ENCODE results near the gene PDGFC.

PDGFC gene, protein sequence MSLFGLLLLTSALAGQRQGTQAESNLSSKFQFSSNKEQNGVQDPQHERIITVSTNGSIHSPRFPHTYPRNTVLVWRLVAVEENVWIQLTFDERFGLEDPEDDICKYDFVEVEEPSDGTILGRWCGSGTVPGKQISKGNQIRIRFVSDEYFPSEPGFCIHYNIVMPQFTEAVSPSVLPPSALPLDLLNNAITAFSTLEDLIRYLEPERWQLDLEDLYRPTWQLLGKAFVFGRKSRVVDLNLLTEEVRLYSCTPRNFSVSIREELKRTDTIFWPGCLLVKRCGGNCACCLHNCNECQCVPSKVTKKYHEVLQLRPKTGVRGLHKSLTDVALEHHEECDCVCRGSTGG

DNA sequence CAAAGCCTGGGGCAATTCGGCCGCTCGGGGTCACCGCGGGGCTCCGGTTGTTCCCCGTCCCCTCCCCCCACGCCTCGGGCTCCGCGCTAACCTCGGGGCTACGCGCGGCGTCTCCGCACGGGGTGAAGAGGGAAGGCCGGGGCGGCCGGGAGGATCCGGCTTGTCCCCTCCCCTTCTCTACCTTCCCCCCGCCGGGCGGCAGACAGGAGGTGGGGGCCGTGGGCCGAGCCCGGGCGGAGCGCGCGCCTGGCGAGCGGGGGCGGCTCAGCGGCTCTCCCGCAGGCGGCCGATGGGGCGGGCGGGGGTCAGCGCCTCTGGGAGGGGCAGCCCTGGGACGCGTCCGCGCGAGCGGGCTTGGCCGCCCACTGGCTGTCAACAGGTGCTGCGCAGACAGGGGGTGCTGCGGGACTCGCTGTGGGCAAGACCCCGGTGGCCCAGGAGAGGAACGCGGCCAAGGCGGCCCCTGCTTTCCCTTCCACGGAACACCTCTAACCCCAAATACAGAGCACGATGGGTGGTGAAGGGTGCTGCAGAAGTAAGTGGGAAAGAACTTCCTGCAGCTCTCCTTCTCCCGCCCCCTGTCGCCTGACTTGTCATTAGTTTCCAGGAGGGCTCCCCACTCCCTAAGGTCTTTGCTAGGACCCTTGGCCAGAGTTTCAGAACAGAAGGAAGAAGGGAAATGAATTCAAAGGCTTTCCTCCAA, at the start of gene PDGFC:
Gene PDGFC, minus strand, starts transcription at position 124 of the 703 bp plus-strand sequence. CDS start 896 bp downstream, outside the sequence.
- peak; percentile 90 for DNase-seq (ENCODE audit: low spot score)

DNA sequence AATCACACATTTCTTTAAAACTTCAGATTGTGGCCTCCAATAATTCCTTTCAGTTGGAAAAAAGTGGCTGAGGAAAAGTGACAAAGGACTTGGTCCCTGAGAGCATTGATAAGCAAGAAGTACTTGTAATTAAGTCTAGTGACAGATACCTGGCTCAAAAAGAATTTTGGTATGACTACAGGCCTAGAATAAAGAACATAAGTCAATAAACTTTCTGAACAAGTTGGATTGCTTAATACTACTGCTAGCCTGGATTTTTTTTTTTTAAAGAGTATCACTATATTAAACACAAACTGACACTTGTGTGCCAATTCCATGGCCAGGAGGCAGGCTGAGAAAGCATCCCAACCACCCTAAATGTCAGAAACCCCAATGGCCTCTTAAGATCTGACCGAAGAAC, 49.3 kb upstream of the PDGFC start:
- no peak for DNase-seq (ENCODE audit: low spot score)

DNA sequence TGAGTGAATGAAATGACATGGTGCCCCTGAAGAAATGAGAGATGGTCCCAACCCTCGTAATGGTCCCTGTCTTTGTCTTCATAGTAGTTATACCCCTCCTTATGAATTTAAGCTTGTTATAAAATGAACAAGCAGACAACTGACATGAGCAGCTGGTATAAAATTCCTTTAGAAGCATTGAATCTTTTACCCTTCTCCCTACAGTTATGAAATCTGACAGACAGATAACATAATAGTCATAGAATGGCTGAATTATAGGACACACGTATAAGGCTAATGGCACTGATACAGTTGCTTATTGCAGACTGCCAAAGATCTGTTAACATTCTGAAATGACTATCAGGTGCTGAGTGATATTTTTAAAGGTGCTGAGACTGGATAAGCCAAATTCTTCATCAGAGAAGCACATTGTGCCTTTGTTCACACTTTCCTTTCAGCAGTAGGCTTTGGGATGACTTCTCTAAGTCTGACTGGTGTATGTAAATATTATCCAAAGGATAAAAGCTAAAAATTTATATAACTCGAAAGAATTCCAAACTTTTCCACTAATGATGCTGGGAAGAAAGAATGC, 47.4 kb upstream of the PDGFC start:
- no peak for DNase-seq (ENCODE audit: low spot score)

DNA sequence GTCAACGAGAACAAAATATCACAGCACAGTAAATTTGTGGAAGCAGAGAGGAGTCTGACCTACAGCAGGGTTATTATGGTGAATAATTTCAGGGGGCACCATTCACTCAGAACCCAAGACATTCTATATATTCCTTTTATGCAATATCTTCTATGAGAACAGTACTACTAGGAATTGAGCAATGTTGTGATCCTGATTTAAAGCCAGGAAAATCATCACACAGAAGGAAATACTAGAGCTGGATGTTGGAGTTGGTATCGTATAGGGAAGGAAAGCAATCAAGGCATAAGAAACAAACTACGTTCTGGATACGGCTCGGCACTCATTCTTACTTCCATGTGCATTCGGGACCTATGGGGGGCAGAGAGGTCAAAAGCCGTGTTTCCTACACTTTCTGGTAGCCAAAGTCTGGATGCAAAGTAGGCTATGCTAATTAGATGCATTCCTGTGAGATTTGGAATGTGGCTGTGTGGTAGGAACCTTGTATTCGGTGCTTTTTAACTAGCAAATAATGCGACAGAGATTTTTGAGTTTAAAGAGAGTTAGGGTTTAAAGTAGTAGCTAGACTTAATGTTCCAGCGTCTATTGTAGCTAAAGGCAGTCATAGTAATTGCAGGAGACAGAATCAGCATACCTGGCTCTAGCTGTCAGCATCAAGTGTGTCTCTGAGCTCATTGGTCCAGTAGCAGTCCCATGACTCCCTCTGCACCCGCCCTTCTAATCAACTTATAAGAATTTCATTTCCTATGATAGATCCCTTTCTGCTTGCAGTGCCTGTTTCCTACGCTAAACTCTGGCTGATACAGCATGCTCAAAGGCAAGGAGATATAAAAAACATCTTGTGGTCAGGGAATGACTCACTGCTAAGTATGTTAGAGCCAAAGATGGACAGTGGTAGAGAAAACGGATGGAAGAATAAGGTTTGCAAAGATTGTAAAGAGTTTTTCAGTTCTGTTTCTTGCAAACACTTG, 43.3 kb upstream of the PDGFC start:
- peak; percentile 60 for DNase-seq (ENCODE audit: low spot score)

DNA sequence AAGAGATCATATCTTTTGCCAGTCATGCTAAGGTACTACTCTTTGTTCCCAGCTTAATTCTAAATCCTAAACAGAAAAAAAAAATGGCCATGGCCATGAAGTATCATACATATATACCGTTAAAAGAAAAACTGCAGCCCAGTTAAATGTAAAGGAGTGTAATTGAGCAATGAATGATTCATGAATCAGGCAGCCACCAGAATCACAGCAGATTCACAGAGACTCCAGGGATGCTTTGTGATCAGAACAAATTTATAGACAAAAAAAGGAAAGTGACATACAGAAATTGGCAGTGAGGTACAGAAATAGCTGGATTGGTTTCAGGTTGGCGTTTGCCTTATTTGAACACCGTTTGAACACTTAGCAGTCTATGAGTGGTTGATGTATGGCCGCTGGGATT, 42.1 kb upstream of the PDGFC start:
- DNase-seq (ENCODE audit: low spot score): no peak

DNA sequence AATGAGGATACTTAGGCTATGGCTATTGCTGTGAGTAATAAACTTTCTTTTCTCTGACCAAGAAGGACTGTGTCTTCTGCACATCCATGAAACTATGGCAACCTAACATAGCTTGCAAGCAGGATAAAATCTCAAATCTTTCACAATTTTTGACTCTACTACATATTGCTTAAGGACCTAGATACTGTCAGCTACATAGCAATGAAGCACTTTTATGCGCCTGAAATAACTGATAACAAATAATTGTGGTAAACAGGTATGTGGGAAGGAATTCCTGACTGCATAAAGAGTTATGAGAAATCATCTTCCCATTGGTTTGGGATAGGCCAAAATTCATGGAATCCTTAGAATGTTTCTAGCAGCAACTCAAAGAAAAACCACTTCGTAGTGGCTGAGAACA, 41.2 kb upstream of the PDGFC start:
- DNase-seq (ENCODE audit: low spot score): no peak

DNA sequence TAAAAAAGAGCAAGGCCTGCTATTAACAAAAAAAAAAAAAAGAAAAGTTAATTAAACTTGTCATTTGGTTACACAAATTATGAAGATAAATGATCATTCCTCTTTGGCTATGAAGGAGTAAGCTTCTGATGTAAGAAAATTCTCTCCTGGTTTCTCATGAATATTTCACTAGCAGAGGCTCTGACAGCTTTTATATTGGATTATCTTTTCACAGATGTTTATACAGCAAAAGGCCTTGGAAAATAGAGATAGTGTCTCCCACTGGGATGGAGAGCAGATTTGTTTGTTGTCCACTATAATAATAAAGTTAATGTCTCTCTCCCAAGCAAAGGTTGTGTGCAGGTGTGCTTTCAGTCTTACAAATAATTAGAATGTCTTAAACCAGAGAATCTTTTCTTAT, 40.7 kb upstream of the PDGFC start:
- no peak for DNase-seq (ENCODE audit: low spot score)

DNA sequence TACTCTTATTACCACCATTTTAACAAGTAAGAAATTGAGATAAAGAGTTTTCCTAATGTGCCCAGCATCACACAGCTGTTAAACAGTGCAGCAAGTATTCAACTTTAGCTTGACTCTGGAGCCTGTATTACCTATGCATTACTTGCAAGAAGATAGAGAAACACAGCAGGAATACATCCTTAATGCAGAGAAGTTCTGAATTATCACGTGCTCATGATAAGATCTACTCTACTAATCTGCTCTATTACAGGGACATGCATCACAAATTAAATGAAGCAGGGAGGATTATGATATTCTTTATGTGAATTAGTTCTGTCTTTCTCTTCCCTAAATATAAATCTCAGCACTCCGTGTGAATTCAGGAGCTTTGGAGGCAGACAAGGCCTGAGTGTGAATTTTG, 39.0 kb upstream of the PDGFC start:
- DNase-seq (ENCODE audit: low spot score): no peak

DNA sequence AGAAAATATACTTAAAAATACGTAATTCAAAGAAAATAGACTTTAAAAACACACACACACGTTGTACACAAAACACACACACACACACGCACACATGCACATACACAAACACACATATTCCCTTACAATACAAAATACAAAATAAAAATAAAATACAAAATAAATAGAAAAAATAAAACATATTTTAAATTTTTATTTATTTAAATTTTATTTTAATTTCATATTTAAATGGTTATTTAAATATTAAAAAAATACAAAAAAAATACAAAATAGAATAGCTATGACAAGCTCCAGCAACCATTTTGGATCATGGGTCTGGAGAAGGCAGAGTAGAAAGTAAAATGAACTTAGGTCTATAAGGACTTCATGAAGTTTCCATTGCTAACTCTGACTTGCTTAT, 34.2 kb upstream of the PDGFC start:
- DNase-seq (ENCODE audit: low spot score): no peak

DNA sequence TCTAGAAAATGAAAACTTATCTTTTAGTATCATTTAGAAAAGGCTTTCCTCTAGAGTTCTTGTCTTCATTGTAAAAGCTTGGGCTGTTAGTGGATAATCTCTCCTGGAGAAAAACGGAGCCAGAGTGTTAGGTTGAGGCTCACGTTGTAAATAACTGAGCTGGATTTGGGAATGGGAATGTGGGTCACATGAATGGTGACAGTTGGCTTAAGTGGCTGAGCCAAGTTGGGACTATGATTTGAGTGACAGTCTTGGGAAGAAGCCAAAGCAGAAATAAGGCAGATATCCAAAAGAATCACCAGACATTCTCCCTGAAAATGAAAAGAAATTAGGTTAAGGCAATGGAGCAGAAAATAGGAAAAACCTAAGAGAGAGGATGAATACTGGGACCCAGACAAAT, 33.6 kb upstream of the PDGFC start:
- DNase-seq (ENCODE audit: low spot score): no peak

DNA sequence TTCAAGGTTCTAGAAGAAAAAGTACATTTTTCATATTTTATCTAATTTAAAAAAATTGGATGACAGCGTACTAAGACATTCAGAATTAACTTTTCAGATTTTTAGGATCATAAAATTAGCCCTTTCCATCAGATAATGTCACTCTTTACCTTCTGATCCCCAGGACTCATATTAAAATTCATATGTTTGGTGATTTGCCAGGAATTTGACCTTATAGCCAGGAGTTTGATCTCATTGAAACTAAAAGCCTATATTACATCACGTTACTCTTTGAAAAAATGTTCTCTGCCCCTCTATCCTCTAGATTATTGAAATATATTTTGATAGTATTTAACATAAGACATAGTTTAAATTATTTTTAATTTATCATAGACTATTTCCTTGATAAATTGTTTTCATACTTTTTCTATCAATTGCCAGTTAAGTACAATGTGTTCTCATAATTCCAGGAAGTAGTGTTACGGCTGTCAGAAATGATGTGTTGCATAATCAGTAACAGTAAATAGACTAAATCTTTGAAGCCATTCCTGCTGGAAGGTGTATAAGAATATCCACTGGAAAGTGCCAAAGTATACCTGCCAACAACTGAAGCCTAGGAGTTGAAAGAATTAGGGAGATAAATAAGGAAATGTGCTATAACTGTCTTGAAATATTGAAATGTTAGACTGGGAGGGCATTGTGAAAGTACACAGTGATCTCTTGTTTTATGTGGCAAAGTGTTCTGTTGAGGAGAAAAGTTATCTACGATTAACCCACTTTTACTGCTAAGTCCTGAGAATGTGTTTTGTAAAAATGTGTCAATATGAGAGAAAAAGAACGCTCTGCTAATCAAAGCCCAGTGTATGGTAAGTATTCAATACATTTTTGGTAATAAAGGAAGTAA, 32.9 kb upstream of the PDGFC start:
- no peak for DNase-seq (ENCODE audit: low spot score)

DNA sequence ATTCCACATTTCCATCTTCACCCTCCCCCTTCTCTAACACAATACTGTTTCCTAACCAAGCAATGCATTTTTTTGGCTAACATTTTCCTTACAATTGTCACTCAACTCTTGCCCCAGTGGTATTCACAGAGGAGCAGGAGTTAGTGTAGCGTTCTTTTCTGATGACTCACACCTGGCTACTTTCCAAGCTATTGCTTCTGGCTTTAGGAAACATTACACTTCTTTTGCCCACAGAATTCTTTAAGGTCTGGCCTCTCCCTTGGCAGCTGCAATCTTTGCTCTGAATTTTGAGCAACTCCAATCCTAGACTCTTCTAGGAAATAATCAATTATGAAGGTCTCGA, 27.5 kb upstream of the PDGFC start:
- peak; percentile 74 for DNase-seq (ENCODE audit: low spot score)

DNA sequence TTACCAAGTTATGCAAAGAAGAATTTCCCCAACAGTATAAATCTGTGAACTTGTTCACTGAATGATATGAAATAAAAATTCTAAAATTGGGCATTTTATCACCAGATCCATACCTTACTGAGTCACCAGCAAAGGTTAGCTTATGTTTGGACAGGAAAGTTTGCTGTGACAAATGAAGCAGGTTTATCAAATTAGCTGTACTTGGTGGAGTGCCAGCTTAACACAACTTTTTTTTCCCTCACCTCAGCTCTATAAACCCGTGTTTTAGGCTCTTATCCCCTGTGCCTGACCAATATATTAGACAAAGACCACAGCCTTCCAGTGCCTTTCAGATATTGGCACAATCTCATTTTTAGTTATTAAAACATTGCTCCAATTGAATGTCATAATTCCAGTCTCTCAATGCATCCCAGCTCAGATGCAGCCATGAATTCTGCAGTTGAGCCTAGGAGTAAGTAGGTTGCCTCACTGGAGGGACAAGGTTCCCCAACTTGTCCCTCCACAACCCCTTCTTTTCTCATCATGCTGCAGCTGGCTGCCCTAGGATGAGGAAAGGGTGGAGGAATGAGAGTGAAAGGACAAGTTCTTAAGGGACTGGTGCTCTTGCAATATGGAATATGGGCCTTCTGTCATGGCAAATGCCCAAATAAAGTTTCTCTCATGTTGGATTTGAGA, 27.0 kb upstream of the PDGFC start:
- no peak for DNase-seq (ENCODE audit: low spot score)

DNA sequence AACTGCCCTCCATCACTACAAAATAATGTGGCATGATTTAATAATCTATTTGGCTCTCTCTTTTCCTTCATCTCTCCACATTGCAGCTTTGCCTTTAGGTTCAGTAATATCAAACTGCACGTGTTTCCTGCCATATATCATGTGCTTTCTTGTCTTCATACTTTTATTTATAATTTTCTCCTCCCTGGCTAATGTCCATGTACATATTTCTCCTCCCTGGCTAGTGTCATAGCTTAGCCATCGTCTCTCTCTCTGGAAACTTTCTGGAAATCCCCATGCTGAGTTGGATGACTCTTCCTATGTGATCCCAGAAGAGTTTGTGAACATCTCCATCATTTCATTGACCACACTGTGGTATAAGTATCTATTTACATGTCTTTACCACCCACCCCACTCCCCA, 21.3 kb upstream of the PDGFC start:
- DNase-seq (ENCODE audit: low spot score): no peak

DNA sequence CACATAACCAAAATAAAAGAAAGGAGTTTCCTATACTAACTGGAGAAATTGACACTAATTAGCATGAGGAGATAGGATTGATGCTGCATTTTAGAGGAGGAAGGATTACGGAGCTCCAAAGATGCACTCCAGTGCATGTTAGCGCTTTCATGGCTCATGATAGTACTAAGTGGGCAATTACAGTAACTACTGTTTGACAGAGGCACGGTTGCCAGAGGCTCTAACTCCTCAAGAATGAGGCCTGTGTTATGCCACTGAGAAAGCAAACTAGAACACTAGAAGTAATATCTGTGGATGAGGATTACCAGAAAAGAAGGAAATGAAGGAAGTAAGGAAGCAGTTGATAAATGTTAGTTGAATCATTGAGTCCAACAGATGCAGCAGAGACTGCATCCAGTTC, 19.6 kb upstream of the PDGFC start:
- no peak for DNase-seq (ENCODE audit: low spot score)

DNA sequence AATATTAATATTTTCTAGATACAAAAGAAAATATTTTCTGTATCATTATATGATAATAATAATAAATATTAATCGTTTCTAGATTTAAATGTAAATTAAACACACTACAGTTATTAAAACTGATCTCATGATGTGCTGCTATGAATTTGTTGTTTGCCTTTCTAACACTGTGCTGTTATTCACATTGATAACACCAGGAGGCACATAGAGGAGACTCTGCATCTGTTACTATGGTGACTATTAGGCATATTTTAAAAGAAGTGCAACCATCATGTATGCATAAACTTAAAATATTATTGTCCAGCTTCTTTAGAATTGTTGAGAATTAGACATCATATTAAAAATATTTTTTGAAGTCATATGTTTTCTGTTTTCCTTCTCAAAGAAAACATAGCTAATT, 11.8 kb upstream of the PDGFC start:
- peak; percentile 20 for DNase-seq (ENCODE audit: low spot score)

DNA sequence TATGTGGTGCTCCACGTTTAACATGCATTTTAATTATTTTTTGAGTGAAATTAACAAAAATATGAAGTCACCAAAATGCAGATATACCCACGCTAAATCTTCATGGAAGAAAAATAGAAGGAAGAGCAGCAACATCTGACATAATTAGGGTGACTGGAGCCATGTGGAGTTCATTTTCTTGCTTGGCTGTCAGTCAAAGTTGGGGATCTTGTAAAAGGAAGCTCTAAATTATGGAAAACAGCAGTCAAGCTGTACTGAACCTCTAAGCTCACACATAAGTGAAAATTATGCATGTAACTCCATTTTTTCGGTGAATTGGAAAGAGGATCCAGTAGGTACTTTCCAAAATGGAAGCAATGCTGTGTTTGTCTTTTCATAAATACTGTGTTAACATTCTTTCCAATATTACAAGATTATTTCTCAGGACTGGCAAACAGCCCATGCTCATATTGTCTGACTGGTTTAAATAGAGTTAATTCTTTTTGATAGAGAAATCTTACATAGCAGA, 9.7 kb upstream of the PDGFC start:
- DNase-seq (ENCODE audit: low spot score): no peak

DNA sequence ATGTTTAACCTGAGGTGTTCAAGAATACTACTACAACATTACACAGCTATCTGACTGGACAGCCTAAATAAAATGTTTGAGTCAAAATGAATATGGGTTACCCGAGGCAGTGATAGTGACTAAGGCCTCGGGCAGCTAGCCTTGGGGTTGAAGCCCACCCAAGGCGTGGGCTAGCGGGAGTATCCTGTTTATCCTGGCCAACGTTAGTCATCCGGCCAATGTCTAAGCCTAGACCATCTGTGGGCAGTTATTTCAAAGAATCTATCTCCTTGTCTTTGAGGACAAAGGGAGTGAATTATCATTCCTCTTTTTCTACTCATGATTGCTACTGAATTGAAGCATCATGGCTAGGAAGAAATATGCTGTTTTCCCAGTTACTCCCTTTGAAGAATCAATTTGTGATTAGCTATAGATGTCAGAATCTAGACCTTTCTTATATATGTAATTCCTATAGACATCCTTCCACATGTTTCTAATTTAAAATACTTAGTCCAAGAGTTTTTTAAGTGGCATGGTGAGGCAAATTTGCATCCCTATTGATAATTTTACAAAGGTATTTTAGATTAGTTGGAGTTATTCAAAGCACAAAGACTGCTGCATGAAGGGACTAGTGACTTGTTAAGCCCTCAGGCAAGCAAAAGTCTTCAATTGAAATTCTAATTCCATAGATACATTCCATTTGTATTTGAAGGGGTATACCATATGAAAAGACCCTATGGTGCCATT, 6.0 kb upstream of the PDGFC start:
- DNase-seq (ENCODE audit: low spot score): peak; percentile 78

DNA sequence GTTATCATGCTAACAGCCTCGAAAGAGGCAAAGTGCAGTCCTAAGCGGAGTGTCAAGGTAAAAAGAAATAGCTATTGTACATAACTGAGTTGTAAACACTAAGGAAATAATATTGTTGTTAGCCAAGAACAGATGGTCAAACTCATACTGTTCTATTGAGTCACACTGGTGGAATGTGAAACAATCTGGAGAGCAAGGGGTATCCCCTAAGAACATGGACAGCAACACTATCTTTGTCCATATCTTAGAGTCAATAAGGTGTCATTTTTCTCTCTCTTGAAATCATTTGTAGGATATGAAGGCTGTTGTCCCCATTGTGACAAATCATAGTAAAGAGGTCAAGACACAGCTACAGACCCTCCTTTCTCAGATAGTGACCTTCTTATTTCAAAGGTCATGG, 4.5 kb upstream of the PDGFC start:
- peak; percentile 58 for DNase-seq (ENCODE audit: low spot score)

DNA sequence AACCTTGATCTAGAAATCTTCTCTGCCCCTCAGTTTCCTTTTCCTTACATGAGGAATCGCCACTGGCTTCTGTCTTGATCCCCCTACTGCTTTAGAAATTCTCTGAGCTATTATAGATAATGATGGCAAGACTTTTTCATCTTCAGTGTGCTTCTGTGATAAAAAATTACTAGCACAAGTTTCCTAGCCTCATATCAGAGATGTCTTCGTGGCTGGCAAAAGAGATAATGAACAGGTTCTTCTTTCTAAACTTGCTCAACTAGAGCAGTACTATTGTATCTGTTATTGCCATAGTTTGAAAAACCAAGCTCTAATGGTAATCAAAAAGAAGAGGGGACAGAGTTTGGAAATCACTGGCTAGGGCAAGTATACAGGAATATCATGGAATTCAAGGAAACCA, 4.1 kb upstream of the PDGFC start:
- no peak for DNase-seq (ENCODE audit: low spot score)
